SU-DHL-6 (cell line): ENCODE measurements around the gene CST9.

Source experiments
- H2AFZ ChIP-seq: fragments of 200-600 bp; sonication (generic); 2 replicates; pipeline ENCODE4 v1.6.1; 2014; ENCODE audit warnings: low read depth, mild to moderate bottlenecking, moderate library complexity, mixed read lengths, antibody characterized with exemption, low read length; ENCODE audit not compliant: severe bottlenecking
- H3F3A ChIP-seq: fragments of 200-600 bp; shearing (Covaris generic); 2 replicates; pipeline ENCODE4 v1.6.0; 2016; ENCODE audit warnings: antibody characterized with exemption, mild to moderate bottlenecking; ENCODE audit not compliant: insufficient read depth
- H3K27ac ChIP-seq: fragments of 200-600 bp; sonication (generic); 2 replicates; pipeline ENCODE4 v1.5.1; 2016; ENCODE audit warnings: low read depth, mild to moderate bottlenecking, low read length, moderate library complexity, mixed read lengths
- H3K27me3 ChIP-seq: fragments of 200-600 bp; sonication (generic), shearing (Covaris generic); 2 replicates; pipeline ENCODE4 v1.6.0; 2014; ENCODE audit warnings: mild to moderate bottlenecking, low read length
- H3K36me3 ChIP-seq: fragments of 200-600 bp; sonication (generic); 2 replicates; pipeline ENCODE4 v1.6.1; 2014; ENCODE audit warnings: mild to moderate bottlenecking, low read length, mixed read lengths
- H3K4me2 ChIP-seq: fragments of 300-600, 200-600 bp; shearing (Covaris generic), sonication (generic); 2 replicates; pipeline ENCODE4 v1.6.0; 2014; ENCODE audit warnings: low read length, low read depth, mild to moderate bottlenecking; ENCODE audit not compliant: poor library complexity, severe bottlenecking
- H3K4me3 ChIP-seq: fragments of 200-600 bp; sonication (generic); 2 replicates; pipeline ENCODE4 v1.5.1; 2014; ENCODE audit warnings: antibody characterized with exemption, low read length, mild to moderate bottlenecking, mixed read lengths; ENCODE audit not compliant: insufficient read depth, poor library complexity, severe bottlenecking
- H3K79me2 ChIP-seq: fragments of 200-600 bp; sonication (generic); 2 replicates; pipeline ENCODE4 v1.6.1; 2014; ENCODE audit warnings: mild to moderate bottlenecking, low read length, moderate library complexity; ENCODE audit not compliant: insufficient read depth
- H3K9ac ChIP-seq: fragments of 200-600 bp; sonication (generic); 2 replicates; pipeline ENCODE4 v1.7.0; 2014; ENCODE audit warnings: mild to moderate bottlenecking, low read length
- H3K9me2 ChIP-seq: fragments of 200-600 bp; sonication (generic); replicated peaks from 2 replicates; pipeline ENCODE4 v1.6.1; 2014; ENCODE audit warnings: low read length; ENCODE audit not compliant: insufficient read depth
- H3K9me3 ChIP-seq: fragments of 200-600 bp; sonication (generic); 2 replicates; pipeline ENCODE4 v1.6.1; 2014; ENCODE audit warnings: low read length, mixed read lengths; ENCODE audit not compliant: insufficient read depth
- H4K20me1 ChIP-seq: fragments of 200-600 bp; sonication (generic); 2 replicates; pipeline ENCODE4 v1.6.1; 2014; ENCODE audit warnings: low read depth, mild to moderate bottlenecking, antibody characterized with exemption, low read length, moderate library complexity, mixed read lengths
- EZH2phosphoT487 ChIP-seq: fragments of 200-600 bp; sonication (generic), shearing (Covaris generic); conservative IDR thresholded peaks from 2 replicates; pipeline ENCODE4 v1.6.1; 2018; ENCODE audit warnings: mild to moderate bottlenecking, antibody characterized with exemption, low read length, moderate library complexity, mixed read lengths
- TF ChIP-seq, protein P1 (sequence below): fragments of 200-600 bp; sonication (generic); IDR thresholded peaks from one replicate; pipeline ENCODE4 v1.5.1; 2017; ENCODE audit warnings: antibody characterized with exemption, mild to moderate bottlenecking, low read length, moderate library complexity; ENCODE audit not compliant: insufficient read depth, poor library complexity, severe bottlenecking

Gene CST9

DNA sequence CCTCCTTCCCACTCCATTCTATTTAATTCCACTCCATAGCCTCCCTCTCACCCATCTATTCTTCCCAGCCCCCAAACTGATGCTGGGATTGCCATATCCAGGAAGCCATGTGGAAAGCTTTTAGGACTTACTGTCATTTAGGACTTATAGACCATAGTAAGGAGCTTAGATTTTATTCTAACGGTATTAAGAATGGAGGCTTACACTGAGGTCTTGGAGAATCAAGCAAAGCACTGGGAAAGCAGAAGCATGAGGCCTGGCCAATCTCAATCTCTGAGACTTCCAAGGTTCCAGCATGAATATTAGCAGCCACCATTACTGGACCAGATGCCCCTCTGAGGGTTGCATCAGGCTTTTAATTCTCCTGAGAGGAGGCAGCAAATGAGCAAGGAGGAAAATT lies 1.4 kb downstream of the CST9 start:
- Histone ChIP-seq H3K36me3 (no peaks in the 10 kb centered on the region), H3K27ac (no peak overlapping the region), H3K4me2 (no peak overlapping the region), H3K9me3 (no peaks in the 10 kb centered on the region), H3K4me3 (no peak overlapping the region), H3K79me2 (no peaks in the 10 kb centered on the region), H4K20me1 (no peaks in the 10 kb centered on the region), H3K27me3 (no peaks in the 10 kb centered on the region), H3K9me2 (no peaks in the 10 kb centered on the region), H2AFZ (no peak overlapping the region), H3F3A (no peaks in the 10 kb centered on the region), H3K9ac (no peak overlapping the region)
- TF ChIP-seq, protein P1, sequence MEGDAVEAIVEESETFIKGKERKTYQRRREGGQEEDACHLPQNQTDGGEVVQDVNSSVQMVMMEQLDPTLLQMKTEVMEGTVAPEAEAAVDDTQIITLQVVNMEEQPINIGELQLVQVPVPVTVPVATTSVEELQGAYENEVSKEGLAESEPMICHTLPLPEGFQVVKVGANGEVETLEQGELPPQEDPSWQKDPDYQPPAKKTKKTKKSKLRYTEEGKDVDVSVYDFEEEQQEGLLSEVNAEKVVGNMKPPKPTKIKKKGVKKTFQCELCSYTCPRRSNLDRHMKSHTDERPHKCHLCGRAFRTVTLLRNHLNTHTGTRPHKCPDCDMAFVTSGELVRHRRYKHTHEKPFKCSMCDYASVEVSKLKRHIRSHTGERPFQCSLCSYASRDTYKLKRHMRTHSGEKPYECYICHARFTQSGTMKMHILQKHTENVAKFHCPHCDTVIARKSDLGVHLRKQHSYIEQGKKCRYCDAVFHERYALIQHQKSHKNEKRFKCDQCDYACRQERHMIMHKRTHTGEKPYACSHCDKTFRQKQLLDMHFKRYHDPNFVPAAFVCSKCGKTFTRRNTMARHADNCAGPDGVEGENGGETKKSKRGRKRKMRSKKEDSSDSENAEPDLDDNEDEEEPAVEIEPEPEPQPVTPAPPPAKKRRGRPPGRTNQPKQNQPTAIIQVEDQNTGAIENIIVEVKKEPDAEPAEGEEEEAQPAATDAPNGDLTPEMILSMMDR = no peak
- TF ChIP-seq EZH2phosphoT487 = no peak

DNA sequence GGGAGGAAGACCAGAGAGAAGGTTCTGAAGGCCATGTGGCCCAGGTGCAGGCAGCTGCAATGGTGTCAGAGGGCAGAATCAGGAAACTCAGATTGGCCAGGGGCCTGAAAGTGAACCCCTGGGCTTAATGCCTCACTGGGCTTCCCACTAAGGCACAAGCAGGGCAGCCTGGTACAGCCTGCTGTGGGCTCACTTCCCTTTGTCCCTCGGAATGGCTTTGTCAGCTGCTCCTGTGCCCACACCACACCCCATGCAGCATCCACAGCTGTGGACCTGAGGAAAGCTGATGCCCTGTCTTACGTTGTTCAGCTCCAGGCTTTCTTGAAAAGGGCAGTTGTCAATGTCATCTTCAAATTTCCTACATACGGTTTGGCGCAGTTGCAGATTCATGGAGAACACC lies 2.4 kb downstream of the CST9 start:
- TF ChIP-seq, protein P1 = no peak
- no peaks in the 10 kb centered on the region for H3K79me2 ChIP-seq
- no peaks in the 10 kb centered on the region for H3K27me3 ChIP-seq
- H3K36me3 ChIP-seq = no peaks in the 10 kb centered on the region
- H3K27ac ChIP-seq = no peak overlapping the region
- no peaks in the 10 kb centered on the region for H3F3A ChIP-seq
- H3K9me2 ChIP-seq = no peaks in the 10 kb centered on the region
- no peaks in the 10 kb centered on the region for H3K9me3 ChIP-seq
- no peaks in the 10 kb centered on the region for H4K20me1 ChIP-seq
- no peak overlapping the region for H2AFZ ChIP-seq
- no peak overlapping the region for H3K4me3 ChIP-seq
- H3K4me2 ChIP-seq = no peak overlapping the region
- H3K9ac ChIP-seq = no peak overlapping the region

DNA sequence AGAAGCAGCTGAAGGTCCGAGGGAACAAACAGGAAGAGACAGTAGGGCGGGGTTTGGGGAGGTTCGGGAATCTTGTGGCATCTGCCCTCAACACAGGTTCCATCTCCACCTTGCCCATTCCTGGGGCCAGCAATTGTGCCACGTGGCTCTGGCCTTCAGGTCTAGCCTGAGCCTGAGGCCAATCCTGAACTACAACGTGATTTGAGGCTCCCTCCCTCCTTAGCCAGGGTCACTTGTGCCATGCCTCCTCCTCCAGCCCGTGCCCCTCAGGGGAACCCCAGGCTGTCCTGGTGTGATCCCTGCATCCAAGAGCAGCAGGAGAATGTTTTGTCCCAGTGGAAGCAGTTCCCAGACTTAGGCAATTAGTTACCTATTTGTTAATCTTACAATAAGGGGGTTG lies 3.0 kb downstream of the CST9 start:
- TF ChIP-seq, protein P1 = no peak
- TF ChIP-seq EZH2phosphoT487 = no peak
- no peaks in the 10 kb centered on the region for H3K9me2 ChIP-seq
- H2AFZ ChIP-seq = no peak overlapping the region
- H3K4me2 ChIP-seq = no peak overlapping the region
- H3K9ac ChIP-seq = no peak overlapping the region
- no peaks in the 10 kb centered on the region for H3K36me3 ChIP-seq
- H3K27me3 ChIP-seq = no peaks in the 10 kb centered on the region
- no peak overlapping the region for H3K4me3 ChIP-seq
- H3K79me2 ChIP-seq = no peaks in the 10 kb centered on the region
- no peak overlapping the region for H3K27ac ChIP-seq
- no peaks in the 10 kb centered on the region for H3K9me3 ChIP-seq
- H4K20me1 ChIP-seq = no peaks in the 10 kb centered on the region
- no peaks in the 10 kb centered on the region for H3F3A ChIP-seq

DNA sequence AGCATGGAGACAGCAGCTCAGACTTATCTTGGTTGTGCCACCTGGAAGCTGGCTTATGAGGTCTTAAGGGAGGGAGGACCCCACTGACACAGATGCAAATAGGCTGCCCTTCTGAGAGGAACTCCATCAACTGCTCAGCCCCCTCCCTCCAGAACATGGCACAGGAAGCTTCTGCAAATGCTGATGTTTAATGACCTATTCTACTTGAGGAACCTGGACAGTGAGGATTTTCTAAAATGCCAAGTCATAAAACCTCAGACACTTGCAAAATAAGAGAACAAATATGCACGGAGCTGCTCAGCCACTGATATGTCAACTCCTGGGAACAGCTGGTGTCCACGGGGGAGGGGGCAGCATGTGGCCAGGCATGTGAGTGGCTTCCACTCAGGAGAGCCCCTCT lies 3.5 kb downstream of the CST9 start:
- TF ChIP-seq, protein P1 = no peak
- TF ChIP-seq EZH2phosphoT487 = no peak
- Histone ChIP-seq H3K4me2 (no peak overlapping the region), H4K20me1 (no peaks in the 10 kb centered on the region), H3K79me2 (no peaks in the 10 kb centered on the region), H3K36me3 (no peaks in the 10 kb centered on the region), H3K27ac (no peak overlapping the region), H3K27me3 (no peaks in the 10 kb centered on the region), H3F3A (no peaks in the 10 kb centered on the region), H3K9me2 (no peaks in the 10 kb centered on the region), H3K9me3 (no peaks in the 10 kb centered on the region), H3K9ac (no peak overlapping the region), H2AFZ (no peak overlapping the region), H3K4me3 (no peak overlapping the region)
